Measurements from ENCODE around the gene MARCO.

DNA sequence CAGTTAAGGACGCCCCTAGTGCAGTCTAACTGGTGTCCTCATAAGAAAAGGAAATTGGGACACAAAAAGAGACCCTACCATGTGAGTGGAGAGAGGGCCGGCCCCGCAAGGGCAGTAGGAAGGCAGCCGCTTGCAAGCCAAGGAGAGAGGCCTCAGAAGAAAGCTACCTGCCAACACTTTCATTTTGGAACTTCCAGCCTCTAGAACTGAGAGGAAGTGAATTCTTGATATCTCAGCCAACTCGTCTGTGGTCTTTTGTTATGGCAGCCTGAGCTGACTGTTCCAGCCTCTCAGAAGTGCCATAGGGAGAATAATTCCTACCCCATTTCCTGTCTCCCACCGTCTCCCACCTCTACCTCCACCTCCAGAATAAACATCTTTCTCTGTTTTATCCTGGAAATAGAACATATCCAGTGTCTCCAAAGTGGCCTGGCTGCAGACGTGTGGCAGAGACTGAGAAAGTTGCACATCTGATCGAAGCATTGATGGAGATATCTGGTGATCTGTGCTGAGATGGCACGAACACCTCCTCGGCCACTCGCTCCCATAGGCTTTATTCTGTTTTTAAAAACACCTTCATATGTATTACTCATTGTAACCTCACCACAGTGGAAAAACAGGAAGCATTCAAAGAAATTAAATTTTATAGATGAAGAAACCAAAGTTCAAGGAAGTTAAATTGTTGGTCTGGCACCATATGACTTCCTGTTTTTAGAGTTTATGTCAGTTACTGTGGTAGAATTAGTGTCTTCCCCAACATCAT lies 39.5 kb upstream of the MARCO start:
- TF ChIP-seq, protein P1, sequence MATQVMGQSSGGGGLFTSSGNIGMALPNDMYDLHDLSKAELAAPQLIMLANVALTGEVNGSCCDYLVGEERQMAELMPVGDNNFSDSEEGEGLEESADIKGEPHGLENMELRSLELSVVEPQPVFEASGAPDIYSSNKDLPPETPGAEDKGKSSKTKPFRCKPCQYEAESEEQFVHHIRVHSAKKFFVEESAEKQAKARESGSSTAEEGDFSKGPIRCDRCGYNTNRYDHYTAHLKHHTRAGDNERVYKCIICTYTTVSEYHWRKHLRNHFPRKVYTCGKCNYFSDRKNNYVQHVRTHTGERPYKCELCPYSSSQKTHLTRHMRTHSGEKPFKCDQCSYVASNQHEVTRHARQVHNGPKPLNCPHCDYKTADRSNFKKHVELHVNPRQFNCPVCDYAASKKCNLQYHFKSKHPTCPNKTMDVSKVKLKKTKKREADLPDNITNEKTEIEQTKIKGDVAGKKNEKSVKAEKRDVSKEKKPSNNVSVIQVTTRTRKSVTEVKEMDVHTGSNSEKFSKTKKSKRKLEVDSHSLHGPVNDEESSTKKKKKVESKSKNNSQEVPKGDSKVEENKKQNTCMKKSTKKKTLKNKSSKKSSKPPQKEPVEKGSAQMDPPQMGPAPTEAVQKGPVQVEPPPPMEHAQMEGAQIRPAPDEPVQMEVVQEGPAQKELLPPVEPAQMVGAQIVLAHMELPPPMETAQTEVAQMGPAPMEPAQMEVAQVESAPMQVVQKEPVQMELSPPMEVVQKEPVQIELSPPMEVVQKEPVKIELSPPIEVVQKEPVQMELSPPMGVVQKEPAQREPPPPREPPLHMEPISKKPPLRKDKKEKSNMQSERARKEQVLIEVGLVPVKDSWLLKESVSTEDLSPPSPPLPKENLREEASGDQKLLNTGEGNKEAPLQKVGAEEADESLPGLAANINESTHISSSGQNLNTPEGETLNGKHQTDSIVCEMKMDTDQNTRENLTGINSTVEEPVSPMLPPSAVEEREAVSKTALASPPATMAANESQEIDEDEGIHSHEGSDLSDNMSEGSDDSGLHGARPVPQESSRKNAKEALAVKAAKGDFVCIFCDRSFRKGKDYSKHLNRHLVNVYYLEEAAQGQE (IDR thresholded peaks at IDR 0.05; ENCODE audit: insufficient read depth in 1 of 2, low read depth in 2 of 2, low read length in 1 of 2) = no peak
- TF ChIP-seq, protein P2, sequence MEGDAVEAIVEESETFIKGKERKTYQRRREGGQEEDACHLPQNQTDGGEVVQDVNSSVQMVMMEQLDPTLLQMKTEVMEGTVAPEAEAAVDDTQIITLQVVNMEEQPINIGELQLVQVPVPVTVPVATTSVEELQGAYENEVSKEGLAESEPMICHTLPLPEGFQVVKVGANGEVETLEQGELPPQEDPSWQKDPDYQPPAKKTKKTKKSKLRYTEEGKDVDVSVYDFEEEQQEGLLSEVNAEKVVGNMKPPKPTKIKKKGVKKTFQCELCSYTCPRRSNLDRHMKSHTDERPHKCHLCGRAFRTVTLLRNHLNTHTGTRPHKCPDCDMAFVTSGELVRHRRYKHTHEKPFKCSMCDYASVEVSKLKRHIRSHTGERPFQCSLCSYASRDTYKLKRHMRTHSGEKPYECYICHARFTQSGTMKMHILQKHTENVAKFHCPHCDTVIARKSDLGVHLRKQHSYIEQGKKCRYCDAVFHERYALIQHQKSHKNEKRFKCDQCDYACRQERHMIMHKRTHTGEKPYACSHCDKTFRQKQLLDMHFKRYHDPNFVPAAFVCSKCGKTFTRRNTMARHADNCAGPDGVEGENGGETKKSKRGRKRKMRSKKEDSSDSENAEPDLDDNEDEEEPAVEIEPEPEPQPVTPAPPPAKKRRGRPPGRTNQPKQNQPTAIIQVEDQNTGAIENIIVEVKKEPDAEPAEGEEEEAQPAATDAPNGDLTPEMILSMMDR (IDR thresholded peaks at IDR 0.05) = no peak
- TF ChIP-seq POLR2AphosphoS5 (IDR thresholded peaks at IDR 0.05; ENCODE audit: low read depth, low read length) = no peak
